GM21526 (cell line): ENCODE measurements around the gene FAM72D.
"Not testable (repeated sequence)": the region's sequence is repeated elsewhere in the genome, so short reads cannot be mapped to it uniquely, and the experiment has no call there.

ENCODE experiments used
- ATAC-seq: cut with Tn5 transposase; IDR thresholded peaks from one replicate; pipeline ENCODE4 v1.9.1; 2021; ENCODE audit warnings: moderate library complexity; ENCODE audit not compliant: unreplicated experiment, low FRiP score

FAM72D gene

GRCh38 chr1:145095284-145096057 lies at the start of gene FAM72D, which contains the start of gene SRGAP2B:
TSS of gene FAM72D (plus strand) at chr1:145095974. CDS start at chr1:145096848, 874 bp downstream.
TSS of gene SRGAP2B (minus strand) at chr1:145095328. CDS start at chr1:145092901, 2,427 bp downstream.
- peak; percentile 81 for ATAC-seq

GRCh38 chr1:145047553-145047952 lies 48.2 kb upstream of the FAM72D start:
- ATAC-seq, result not testable (repeated sequence)

- not testable (repeated sequence) for ATAC-seq
Observed at GRCh38 chr1:145048181-145048856, 47.5 kb upstream of the FAM72D start.

- not testable (repeated sequence) for ATAC-seq
Observed at GRCh38 chr1:145052019-145052776, 43.6 kb upstream of the FAM72D start.

- ATAC-seq, result not testable (repeated sequence)
Observed at GRCh38 chr1:145053428-145053827, 42.3 kb upstream of the FAM72D start.

GRCh38 chr1:145055217-145055760 lies 40.5 kb upstream of the FAM72D start:
- peak; percentile 96 for ATAC-seq

GRCh38 chr1:145058184-145058583 lies 37.6 kb upstream of the FAM72D start:
- peak; percentile 47 for ATAC-seq

GRCh38 chr1:145063285-145063684 lies 32.5 kb upstream of the FAM72D start:
- ATAC-seq, result not testable (repeated sequence)

- not testable (repeated sequence) for ATAC-seq
Observed at GRCh38 chr1:145063941-145064648, 31.7 kb upstream of the FAM72D start.

GRCh38 chr1:145065194-145065826 lies 30.5 kb upstream of the FAM72D start:
- peak; percentile 61 for ATAC-seq

GRCh38 chr1:145066486-145066885 lies 29.3 kb upstream of the FAM72D start:
- not testable (repeated sequence) for ATAC-seq

GRCh38 chr1:145071569-145071968 lies 24.2 kb upstream of the FAM72D start:
- not testable (repeated sequence) for ATAC-seq

GRCh38 chr1:145074021-145074559 lies 21.7 kb upstream of the FAM72D start:
- not testable (repeated sequence) for ATAC-seq

- not testable (repeated sequence) for ATAC-seq
Observed at GRCh38 chr1:145076877-145077276, 18.9 kb upstream of the FAM72D start.

GRCh38 chr1:145077872-145078786 lies 17.6 kb upstream of the FAM72D start:
- not testable (repeated sequence) for ATAC-seq

- not testable (repeated sequence) for ATAC-seq
Observed at GRCh38 chr1:145078787-145079370, 16.9 kb upstream of the FAM72D start.

- not testable (repeated sequence) for ATAC-seq
Observed at GRCh38 chr1:145079737-145080136, 16.0 kb upstream of the FAM72D start.

- ATAC-seq, result not testable (repeated sequence)
Observed at GRCh38 chr1:145080193-145080592, 15.6 kb upstream of the FAM72D start.
